GM12873 (cell line): ENCODE results near the gene RBM8A.

Experiments
- CTCF ChIP-seq: IDR thresholded peaks from 2 replicates; pipeline ENCODE4 v1.5.1; 2012; ENCODE audit warnings: low read depth, mild to moderate bottlenecking, moderate library complexity, low read length, control low read depth; ENCODE audit not compliant: insufficient read depth; ENCODE audit errors: missing control alignments

The RBM8A gene

GRCh38 chr1:145964328-145965118, 37.2 kb upstream of the RBM8A start, which contains the start of the genes ANKRD34A and POLR3GL:
TSS of gene ANKRD34A (minus strand) at chr1:145964575. CDS start at chr1:145961759, 2,816 bp downstream.
TSS of gene POLR3GL (plus strand) at chr1:145964690. CDS start at chr1:145974866, 10,176 bp downstream.
- TF ChIP-seq CTCF = no peak

GRCh38 chr1:145963265-145964019, 36.2 kb upstream of the RBM8A start:
- no peak for TF ChIP-seq CTCF

GRCh38 chr1:145962157-145963102, 35.1 kb upstream of the RBM8A start:
- no peak for TF ChIP-seq CTCF

- no peak for TF ChIP-seq CTCF
Measured at GRCh38 chr1:145961425-145962156, 34.3 kb upstream of the RBM8A start.

- no peak for TF ChIP-seq CTCF
Measured at GRCh38 chr1:145961109-145961424, 33.8 kb upstream of the RBM8A start.

- TF ChIP-seq CTCF = no peak
Measured at GRCh38 chr1:145960468-145961108, 33.3 kb upstream of the RBM8A start.
